HG03565 (cell line): ENCODE results near the gene ZC3H7B.
"Not testable (repeated sequence)": the region's sequence is repeated elsewhere in the genome, so short reads cannot be mapped to it uniquely, and the experiment has no call there.

ENCODE experiments used
- ATAC-seq: cut with Tn5 transposase; IDR thresholded peaks from one replicate; pipeline ENCODE4 v1.9.1; 2021; ENCODE audit warnings: mild to moderate bottlenecking, moderate library complexity; ENCODE audit not compliant: unreplicated experiment

The ZC3H7B gene

DNA sequence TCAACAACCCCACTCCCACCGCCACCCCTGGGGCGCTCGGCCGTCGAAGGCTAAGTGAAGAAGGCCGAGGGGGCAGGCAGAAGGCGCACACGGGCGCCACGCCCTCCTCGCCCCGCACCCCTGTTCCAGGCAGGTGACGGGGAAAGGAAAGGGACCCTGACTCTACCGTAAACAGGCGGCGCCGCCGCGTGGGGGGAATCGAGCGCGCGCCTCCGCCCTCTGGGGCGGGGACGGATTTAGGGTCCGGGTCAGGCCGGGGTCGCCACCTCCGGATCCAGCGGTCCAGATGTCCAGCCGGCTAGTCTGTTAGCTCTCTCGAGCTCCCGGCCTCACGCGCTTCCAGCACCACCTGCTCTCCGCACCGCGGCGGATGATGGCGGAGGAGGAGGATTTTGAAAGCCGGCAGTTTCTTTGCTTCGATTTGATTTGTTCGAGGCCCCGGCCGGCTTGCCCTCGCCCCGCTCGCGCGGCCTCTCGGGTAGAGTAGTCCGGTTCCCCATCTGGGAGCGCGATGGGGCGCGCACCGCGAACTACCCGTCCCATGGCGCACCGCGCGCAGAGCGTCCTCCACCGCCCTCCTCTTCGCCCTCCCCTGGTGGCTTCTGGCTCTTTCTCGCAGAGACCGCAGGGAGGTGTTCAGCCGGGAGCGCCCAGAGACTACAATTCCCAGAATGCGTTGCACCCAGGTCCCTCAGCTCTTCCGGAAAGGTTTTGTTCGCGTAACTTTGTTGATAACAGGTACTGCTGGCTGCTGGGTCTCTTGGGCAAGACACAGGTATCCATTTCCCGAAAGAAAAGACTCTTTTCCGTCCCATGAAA lies 15.3 kb upstream of the ZC3H7B start, which contains the start of gene RANGAP1:
TSS of gene RANGAP1 (minus strand) at position 368 of the 819 bp plus-strand sequence. CDS start 5,143 bp downstream, outside the sequence.
- ATAC-seq = peak; percentile 88

DNA sequence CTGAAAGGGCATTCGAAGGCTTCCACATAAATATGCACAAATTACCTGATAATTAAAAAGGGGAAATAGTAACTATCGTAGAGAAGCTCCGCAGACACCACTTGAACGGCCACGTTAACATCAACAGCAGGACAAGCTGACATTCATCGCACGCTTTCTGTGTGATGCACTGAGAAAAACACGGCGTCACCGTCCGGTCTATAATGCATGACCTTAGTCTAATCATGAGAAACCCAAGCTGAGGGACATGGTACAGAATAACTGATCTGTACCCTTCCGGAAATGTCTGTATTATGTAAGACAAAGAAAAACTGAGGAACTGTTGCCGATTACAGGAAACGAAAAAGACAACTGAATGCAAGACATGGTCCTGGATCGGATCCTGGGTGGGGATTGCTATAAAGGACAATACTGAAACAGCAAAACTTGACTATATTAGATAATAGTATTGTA lies 14.7 kb upstream of the ZC3H7B start:
- no peak for ATAC-seq

DNA sequence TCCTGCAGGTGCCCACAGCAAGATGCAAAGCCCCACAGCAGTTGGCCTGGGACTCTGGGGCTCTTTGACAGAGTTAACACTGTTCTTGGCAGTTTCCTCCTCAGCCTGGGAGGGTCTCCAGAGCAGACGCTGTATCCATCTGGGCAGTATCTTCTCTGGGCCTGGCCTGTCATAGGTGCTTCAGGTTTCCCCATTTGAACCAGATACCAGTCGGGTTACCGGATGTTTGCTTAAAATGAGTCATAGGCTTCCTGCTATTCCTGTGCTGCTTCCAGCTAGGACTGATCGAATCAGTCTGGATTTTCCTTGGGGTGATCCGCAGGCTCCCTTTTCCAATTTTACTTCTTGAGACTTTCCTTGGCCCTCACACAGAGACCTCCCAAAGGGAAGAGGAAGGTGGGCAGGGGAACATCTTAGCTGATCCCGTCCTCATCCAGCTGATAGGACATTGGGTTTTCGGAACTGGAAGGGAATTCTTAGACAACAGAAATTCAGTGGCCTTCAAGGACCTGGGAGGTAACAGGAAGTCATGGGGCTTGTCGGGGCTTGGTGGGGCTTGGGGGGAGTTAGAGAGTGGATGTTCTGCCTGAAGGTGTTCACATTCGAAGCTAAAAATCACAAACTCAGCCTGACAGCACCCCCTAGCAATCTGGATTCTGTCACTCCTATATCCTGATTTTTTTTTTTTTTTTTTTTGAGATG lies 12.9 kb upstream of the ZC3H7B start:
- ATAC-seq = no peak

DNA sequence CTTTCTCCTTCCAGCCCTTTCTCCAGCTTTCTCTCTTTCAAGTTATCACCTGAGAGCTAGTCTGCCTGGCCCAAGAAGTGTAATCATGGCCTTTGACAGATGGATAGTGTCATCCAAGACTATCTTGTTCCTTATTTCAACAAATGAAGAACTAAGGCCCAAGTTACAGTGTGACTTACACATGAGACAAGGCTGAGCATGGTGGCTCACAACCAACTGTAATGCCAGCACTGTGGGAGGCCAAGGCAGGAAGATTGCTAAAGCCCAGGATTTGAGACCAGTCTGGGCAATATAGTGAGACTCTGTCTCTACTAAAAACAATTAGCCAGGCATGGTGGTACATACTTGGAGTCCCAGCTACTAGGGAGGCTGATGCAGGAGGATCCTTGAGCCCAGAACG lies 11.7 kb upstream of the ZC3H7B start:
- no peak for ATAC-seq

DNA sequence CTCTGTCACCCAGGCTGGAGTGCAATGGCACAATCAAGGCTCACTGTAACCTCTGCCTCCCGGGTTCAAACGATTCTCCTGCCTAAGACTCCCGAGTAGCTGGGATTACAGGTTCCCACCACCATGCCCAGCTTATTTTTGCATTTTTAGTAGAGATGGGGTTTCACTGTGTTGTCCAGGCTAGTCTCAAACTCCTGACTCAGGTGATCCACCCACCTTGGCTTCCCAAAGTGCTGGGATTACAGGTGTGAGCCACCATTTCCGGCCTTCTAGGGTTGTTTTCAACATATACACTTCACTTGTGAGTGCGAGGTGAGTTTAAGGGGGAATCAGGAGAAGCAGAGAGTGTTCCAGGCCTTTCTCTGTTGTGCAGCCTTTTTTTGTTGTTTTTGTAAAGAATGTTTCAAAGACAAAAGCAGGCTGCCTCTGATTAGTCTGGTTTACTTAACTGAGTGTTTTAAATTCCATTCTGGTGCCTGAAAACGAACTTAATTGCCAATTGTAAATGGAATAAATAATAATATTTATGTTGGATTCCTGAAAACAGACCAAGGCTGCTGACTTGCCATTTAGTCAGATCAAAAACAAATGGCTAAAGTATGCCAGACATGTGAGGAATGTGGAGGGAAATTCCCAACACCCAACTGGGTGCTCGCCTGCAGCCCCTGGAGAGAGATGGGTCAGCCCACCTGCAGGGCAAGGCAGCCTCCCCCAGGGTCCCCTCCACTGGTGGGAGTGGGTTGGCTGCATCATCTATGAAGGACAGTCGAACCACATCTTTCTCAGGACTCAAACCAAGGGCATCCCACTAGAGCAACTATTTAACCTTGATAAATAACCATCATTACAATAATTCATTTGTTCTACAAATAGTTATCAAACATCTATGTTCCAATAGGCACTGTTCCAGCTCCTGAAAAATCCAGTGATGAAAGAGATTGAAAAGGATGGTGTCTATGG lies 10.8 kb upstream of the ZC3H7B start:
- no peak for ATAC-seq

DNA sequence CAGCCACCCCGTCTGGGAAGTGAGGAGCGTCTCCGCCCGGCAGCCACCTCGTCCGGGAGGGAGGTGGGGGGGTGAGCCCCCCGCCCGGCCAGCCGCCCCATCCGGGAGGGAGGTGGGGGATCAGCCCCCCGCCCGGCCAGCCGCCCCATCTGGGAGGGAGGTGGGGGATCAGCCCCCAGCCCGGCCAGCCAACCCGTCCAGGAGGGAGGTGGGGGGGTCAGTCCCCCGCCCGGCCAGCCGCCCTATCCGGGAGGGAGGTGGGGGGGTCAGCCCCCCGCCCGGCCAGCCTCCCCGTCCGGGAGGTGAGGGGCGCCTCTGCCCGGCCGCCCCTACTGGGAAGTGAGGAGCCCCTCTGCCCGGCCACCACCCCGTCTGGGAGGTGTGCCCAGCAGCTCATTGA lies 6.5 kb upstream of the ZC3H7B start:
- not testable (repeated sequence) for ATAC-seq

DNA sequence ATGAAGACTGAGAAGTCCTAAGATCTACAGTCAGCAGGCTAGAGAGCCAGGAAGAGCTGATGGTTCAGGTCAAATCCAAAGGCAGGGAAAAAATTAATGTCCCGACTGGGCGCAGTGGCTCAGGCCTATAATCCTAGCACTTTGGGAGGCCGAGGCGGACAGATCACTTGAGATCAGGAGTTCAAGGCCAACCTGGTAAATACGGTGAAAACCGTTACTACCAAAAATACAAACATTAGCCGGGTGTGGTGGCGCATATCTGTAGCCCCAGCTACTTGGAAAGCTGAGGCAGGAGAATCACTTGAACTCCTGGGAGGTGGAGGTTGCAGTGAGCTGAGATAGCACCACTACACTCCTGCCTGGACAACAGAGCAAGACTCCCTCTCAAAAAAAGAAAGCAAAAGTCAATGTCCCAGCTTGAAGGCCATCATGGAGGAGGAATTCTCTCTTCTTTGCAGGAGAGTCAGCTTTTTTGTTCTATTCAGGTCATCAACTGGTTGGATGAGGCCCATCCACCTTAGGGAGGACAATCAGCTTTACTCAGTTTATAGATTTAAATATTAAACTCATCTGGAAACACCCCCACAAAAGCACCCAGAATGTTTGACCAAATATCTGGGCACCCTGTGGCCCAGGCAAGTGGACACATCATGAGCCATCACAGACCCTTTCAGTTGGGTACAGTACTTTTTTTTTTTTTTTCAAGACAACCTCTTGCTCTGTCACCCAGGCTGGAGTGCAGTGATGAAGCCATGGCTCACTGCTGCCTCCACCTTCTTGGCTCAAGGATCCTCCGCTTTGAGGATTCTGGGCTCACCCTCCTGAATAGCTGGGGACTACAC lies 4.3 kb upstream of the ZC3H7B start:
- ATAC-seq = no peak

DNA sequence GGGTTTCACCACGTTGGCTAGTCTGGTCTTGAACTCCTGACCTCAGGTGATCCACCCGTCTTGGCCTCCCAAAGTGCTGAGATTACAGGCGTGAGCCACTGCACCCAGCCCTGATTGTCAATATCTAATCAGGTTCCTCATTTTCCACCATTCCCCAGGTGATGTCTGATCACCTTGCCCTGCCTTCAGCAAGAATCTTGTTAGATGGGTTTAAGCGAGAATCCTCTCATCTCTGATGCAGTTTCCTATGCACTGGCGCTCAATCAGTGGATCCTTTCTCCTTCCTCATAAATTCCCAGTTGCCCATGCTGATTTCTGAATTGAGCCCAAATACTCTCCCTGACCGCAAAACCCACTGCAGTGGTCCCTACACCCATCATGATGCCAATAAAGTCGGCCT lies 664 bp upstream of the ZC3H7B start:
- no peak for ATAC-seq

DNA sequence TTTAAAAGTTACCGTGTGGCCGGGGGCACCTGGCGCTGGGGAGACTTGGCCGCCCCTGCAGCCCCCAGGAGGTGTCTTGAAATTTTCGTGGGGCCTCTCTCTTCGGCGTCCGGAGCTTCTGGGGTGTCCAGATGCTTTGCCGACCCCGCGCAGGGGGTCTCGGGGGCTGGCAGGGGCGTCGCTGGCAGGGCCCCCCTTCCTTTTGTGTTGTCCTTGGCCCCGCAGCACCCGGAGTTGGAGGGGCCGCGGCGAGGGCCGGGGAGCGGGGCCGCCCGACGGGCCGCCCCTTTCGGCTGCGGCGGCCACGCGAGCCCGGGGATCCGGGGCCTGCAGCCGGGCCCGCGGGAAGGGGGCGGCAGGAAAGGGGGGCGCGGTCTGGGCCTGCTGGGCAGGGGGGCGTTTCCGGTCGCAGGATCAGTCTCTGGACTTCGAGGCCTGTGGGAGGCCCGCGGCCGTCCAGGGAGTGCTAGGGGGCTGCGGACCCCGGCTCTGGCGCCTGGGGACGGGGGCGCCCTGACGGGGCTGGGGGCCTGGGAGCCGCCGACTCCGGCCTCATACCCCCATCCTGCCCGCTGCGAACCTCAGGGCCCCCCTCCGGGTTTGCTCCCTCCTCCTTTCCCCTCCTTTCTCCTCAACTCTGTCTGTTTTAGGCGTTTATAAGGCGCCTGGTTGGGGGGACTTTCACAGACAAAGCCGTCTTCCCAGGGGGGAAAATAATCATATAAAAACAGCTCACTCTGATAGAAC lies 869 bp downstream of the ZC3H7B start:
- ATAC-seq = no peak

DNA sequence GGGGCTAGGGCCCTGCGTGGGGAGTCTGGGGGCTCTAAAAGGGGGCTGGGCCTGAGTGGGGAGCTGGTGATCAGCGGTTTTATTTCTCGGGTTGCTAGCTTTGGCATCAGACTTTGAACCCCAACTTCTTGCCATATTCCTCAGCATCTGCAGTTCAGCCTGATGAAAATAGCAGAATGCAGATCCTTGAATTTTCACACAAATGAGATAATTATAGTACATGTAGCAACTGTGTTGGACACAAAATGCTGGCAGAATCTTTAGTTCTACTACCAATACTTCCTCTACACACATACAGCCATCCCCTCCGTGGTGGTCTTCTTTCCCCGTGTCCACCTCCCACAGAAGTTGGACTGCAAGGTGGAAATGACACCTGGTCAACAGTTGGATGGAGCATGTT lies 1.5 kb downstream of the ZC3H7B start:
- ATAC-seq = no peak

DNA sequence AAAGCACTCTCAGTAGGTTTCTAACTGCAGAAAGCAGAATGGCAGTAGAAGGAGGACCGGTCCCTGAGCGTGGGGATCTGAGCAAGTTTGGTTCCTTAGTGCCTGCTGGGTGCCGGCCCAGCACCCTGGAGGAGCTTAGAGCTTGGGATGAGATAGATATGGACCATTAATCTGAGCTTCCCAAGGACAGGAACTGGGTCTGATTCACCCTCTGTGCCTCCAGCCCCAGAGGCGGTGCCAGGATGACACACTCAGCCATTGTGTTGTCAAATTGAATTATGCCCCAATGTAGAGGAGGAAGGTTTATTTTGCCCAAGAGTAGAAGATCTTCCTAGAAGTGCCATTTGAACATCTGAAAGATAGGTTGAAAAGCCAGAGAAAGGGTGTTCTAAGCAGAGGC lies 4.3 kb downstream of the ZC3H7B start:
- no peak for ATAC-seq

DNA sequence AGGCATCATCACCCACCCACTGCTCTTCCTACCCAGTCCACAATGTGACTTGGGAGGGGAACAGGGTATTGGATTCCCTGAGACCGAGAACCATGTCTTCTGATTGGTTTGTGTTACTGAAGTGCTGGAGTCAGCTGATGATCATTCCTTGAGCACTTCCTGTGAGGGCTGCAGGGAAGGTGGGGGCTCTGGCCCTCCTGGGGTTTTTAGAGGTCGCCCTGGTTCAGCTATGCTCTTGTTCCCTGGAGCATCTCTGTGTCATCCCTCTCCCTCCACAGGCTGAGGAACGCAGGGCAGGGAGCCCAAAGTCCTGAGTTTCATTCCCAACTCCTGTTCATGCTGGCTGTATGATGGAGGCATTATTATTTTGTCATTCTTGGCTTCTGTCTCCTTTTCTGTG lies 6.7 kb downstream of the ZC3H7B start:
- ATAC-seq = no peak

DNA sequence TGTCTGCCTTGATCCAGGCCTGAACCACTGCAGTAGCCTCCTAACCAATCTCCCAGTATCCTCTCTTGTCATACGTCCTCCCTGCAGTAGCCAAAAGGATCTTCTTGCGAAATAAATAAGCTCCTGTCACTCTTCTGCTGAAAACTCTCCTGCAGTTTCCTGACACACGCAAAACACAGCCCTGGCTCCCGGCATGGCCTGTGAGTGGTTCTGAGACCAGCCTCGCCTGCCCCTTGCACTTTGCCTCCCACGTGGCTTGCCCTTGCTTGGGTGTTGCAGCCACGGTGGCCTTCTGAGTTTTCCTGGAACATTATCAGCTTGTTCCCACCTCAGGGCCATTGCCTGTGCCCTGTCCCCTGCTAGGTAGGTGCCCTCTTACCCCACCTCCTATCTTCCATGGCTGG lies 7.2 kb downstream of the ZC3H7B start:
- ATAC-seq = no peak

DNA sequence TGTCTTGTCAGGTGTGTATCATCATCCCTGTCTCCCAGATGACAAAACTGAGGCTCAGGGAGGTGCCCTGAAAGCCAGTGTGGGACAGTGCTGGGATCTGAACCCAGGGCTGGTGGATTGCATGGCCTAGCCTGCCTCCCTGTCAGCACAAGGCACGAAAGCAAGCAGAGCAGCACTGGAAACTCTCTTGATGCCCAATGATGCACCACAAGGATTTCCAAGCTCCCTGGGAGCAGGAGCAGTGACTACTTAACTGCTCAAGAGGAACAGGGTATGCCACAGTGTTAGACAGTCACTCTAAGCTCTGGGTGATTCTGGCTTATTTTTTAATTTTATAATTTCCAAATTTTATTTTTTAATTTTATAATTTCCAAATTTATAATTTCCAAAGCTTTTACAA lies 9.0 kb downstream of the ZC3H7B start:
- ATAC-seq = no peak

DNA sequence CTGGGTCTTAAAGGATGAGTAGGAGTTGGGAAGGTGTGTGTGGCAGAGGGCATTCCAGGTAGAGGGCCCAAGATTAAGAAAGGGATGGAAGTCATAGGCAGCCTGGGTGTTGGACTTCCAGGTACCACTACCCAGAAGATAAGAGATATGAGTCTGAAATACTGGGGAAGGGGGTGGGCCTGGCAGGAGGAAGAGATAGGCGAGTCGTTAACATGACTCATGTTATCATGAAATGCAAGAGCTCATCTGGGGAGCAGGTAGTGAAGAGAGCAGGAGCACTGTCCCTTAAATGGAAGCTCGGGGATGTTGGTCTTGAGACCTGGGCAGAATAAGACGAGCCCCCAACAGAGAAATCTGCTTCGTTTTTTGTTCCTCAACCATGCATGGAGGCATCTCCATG lies 10.2 kb downstream of the ZC3H7B start:
- ATAC-seq = no peak

DNA sequence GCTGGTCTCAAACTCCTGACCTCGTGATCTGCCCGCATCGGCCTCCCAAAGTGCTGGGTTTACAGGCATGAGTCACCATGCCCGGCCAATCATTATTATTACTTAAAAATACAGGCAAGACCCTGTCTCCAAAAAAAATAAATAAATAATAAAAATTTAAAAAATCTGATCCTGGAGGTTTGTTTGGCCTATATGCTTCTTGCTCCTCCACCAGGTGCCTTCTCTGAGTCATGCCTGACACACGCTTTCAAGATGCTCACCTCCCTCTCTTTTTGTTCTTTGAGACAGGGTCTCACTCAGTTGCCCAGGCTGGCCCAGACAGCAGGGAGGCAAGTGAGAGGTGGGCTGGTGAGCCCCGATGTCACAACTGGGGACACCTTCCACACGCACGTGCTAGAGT lies 13.5 kb downstream of the ZC3H7B start:
- no peak for ATAC-seq

DNA sequence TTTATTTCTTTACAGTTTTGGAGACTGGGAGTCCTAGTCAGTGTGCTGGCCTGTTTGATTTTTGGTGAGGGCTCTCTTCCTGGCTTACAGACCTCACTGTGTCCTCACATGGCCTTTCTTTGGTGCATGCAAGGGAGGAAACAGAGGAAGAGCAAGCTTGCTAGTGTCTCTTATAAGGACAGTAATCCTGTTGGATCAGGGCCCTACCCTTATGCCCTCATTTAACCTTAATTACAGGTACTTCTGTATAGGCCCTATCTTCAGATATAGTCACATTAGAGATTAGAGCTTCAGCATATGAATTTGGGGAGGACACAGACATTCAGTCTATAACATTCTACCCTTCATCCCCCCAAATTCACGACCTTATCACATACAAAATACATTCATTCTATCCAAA lies 14.3 kb downstream of the ZC3H7B start:
- ATAC-seq = no peak

DNA sequence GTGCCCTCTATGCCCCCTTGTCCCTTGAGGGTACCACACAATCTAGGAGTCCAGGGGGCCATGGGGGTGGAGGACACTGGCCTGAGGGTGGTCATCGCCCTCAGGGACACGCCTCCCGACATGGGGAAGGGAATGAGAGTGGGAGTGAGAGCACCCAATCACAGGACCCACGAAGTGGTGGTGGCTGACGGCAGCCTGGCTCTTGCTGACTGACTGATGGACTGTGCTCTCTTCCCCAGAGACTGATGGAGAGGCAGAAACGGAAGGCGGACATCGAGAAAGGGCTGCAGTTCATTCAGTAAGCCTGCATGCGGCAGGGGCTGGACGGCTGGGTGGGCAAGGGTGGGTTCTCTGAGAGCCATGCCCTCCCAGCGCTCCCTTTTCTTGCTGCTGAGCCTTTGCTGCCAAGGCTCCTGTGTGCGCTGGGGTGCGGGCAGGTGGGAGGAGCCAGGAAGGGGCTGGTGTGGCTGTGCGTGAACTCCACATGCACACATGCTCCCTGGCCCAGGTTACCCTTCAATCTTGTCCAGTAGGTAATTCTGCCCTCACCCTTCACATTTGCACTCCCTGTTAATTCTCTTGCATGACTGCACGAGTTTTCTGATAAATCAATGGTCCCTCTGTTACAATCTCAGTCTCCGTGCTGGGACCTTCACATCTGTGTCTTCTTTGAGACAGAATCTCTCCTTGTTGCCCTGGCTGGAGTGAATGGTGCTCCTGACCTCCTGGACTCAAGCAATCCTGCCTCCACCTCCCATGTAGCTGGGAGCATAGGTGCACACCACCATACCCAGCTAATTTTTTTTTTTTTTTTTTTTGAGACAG lies 19.3 kb downstream of the ZC3H7B start:
- ATAC-seq = no peak
